ENCODE measurements around the gene USP7. TPM values are rescaled to one million over a fixed set of nuclear protein-coding genes. Genes with fewer than 3 reads are reported as not detected.

Gene USP7
- total RNA-seq, 2 donors from 2014 or later: 60.2 to 84.9 TPM

- Histone ChIP-seq H3K27me3 (replicated peaks; ENCODE audit: insufficient read depth) (no peaks in the 10 kb centered on the region), H3K36me3 (no peaks in the 10 kb centered on the region), H3K27ac (no peak overlapping the region), H3K4me3 (no peak overlapping the region), H3K9me3 (no peaks in the 10 kb centered on the region), H3K4me1 (replicated peaks) (no peaks in the 10 kb centered on the region)
- intact Hi-C loops (cut with DNase I): no loop called here
- no peak for TF ChIP-seq CTCF (IDR thresholded peaks at IDR 0.05)
- DNase-seq (ENCODE audit: low spot score): no peak
- 14% methylated on average over 17 of the region's 20 CpGs for WGBS
These were observed 77.8 kb downstream of the USP7 start for GRCh38 chr16:8885674-8886592.

GRCh38 chr16:8882725-8883377 lies 80.9 kb downstream of the USP7 start:
- Histone ChIP-seq H3K27ac (no peak overlapping the region), H3K4me3 (no peak overlapping the region), H3K36me3 (no peaks in the 10 kb centered on the region), H3K27me3 (replicated peaks; ENCODE audit: insufficient read depth) (no peaks in the 10 kb centered on the region), H3K4me1 (replicated peaks) (no peaks in the 10 kb centered on the region), H3K9me3 (no peaks in the 10 kb centered on the region)
- intact Hi-C loops (cut with DNase I): no loop called here
- WGBS: 88% methylated on average over 17 of the region's 17 CpGs
- DNase-seq (ENCODE audit: low spot score): no peak
- TF ChIP-seq CTCF (IDR thresholded peaks at IDR 0.05): no peak
- no peak for TF ChIP-seq POLR2AphosphoS5 (IDR thresholded peaks at IDR 0.05)
- TF ChIP-seq POLR2A (IDR thresholded peaks at IDR 0.05): no peak

- intact Hi-C loops (cut with DNase I): no loop called here
- no peak for TF ChIP-seq POLR2AphosphoS5 (IDR thresholded peaks at IDR 0.05)
- TF ChIP-seq POLR2A (IDR thresholded peaks at IDR 0.05): no peak
- no peak for TF ChIP-seq CTCF (IDR thresholded peaks at IDR 0.05)
- Histone ChIP-seq H3K27ac (no peak within 1 kb of the TSS), H3K36me3 (no peaks in the 10 kb centered on the region), H3K9me3 (no peaks in the 10 kb centered on the region), H3K4me3 (no peak within 1 kb of the TSS), H3K27me3 (replicated peaks; ENCODE audit: insufficient read depth) (no peaks in the 10 kb centered on the region), H3K4me1 (replicated peaks) (no peaks in the 10 kb centered on the region)
- no peak for DNase-seq (ENCODE audit: low spot score)
- 67% methylated on average over 10 of the region's 10 CpGs for WGBS
These were observed 81.6 kb downstream of the USP7 start, which contains the start of gene LITAFD for GRCh38 chr16:8882041-8882617. TSS of gene LITAFD (plus strand) at chr16:8882351. CDS start at chr16:8884356, 2,005 bp downstream.

- Histone ChIP-seq H3K27ac (no peak overlapping the region), H3K27me3 (replicated peaks; ENCODE audit: insufficient read depth) (no peaks in the 10 kb centered on the region), H3K36me3 (no peaks in the 10 kb centered on the region), H3K4me1 (replicated peaks) (no peaks in the 10 kb centered on the region), H3K9me3 (no peaks in the 10 kb centered on the region), H3K4me3 (no peak overlapping the region)
- no peak for DNase-seq (ENCODE audit: low spot score)
- WGBS: 95% methylated on average over 8 of the region's 8 CpGs
- intact Hi-C loops (cut with DNase I): loop anchor here (2.0 kb wide), 2 partner anchors 220 to 314 kb away; no protein-coding TSS in a partner anchor
- TF ChIP-seq CTCF (IDR thresholded peaks at IDR 0.05): no peak
- TF ChIP-seq POLR2AphosphoS5 (IDR thresholded peaks at IDR 0.05): no peak
- TF ChIP-seq POLR2A (IDR thresholded peaks at IDR 0.05): no peak
These were observed 82.7 kb downstream of the USP7 start for GRCh38 chr16:8880839-8881510.

Measured in prostate gland (tissue), 2 donors.